ENCODE measurements around the gene MAGI2. TPM values are rescaled to one million over a fixed set of nuclear protein-coding genes. Genes with fewer than 3 reads are reported as not detected.

The MAGI2 gene
- total RNA-seq, 1 donor from 2014 or later = 5.4 TPM

DNA sequence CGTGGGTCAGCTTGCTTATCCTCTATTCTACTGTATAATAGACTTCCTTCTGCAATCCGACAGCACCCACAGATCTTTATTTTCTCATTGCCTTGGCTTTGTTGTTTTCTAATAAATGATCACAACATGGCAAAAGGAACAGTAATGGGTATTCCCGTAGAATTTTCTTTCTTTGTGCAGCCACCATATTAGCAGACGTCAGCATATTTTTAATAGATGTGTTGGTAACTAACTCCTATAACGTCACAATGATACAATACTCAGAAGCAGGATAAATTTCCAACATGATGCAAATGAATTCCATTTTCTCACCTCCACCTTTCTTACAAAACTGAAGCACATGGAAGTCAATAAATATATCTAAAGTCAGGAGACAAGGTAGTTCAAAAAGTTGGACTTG lies 617.6 kb downstream of the MAGI2 start:
- TF ChIP-seq EZH2 (IDR thresholded peaks at IDR 0.05; ENCODE audit: insufficient read depth, low read length) = no peak
- TF ChIP-seq, protein P1, sequence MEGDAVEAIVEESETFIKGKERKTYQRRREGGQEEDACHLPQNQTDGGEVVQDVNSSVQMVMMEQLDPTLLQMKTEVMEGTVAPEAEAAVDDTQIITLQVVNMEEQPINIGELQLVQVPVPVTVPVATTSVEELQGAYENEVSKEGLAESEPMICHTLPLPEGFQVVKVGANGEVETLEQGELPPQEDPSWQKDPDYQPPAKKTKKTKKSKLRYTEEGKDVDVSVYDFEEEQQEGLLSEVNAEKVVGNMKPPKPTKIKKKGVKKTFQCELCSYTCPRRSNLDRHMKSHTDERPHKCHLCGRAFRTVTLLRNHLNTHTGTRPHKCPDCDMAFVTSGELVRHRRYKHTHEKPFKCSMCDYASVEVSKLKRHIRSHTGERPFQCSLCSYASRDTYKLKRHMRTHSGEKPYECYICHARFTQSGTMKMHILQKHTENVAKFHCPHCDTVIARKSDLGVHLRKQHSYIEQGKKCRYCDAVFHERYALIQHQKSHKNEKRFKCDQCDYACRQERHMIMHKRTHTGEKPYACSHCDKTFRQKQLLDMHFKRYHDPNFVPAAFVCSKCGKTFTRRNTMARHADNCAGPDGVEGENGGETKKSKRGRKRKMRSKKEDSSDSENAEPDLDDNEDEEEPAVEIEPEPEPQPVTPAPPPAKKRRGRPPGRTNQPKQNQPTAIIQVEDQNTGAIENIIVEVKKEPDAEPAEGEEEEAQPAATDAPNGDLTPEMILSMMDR (IDR thresholded peaks at IDR 0.05; ENCODE audit: insufficient read depth, low read depth, low read length) = no peak
- no peaks in the 10 kb centered on the region for H4K20me1 ChIP-seq (ENCODE audit: insufficient read depth, low read length)
- H3K36me3 ChIP-seq (ENCODE audit: insufficient read depth, low read length) = no peaks in the 10 kb centered on the region
- no peaks in the 10 kb centered on the region for H3K27me3 ChIP-seq (ENCODE audit: insufficient read depth, low read length)
- H3K9me3 Mint-ChIP-seq (ENCODE audit: unreplicated experiment) = peaks cover 11% of the 10 kb centered on the region
- H3K27me3 Mint-ChIP-seq (ENCODE audit: low read depth, unreplicated experiment) = no peaks in the 10 kb centered on the region
- H3K79me2 ChIP-seq (ENCODE audit: insufficient read depth, low read length) = no peaks in the 10 kb centered on the region
- H2AFZ ChIP-seq (ENCODE audit: low read depth, low read length) = no peak overlapping the region
- no peaks in the 10 kb centered on the region for H3K9me3 ChIP-seq (ENCODE audit: insufficient read depth, low read depth, low read length)
- H3K4me1 ChIP-seq (ENCODE audit: insufficient read depth, low read length) = no peaks in the 10 kb centered on the region
- no peak overlapping the region for H3K4me3 Mint-ChIP-seq (ENCODE audit: unreplicated experiment)
- DNase-seq (ENCODE audit: low read depth) (no peak), FAIRE-seq (no peak)
- H3K4me2 ChIP-seq (ENCODE audit: low read length) = no peak overlapping the region
- H3K27ac ChIP-seq (ENCODE audit: low read depth, low read length) = no peak overlapping the region
- no peak overlapping the region for H3K4me3 ChIP-seq (ENCODE audit: insufficient read depth, low read depth, low read length)
- no peaks in the 10 kb centered on the region for H3K4me1 Mint-ChIP-seq (ENCODE audit: low read depth, unreplicated experiment)
- H3K36me3 Mint-ChIP-seq (ENCODE audit: low read depth, unreplicated experiment) = no peaks in the 10 kb centered on the region
- H3K9ac ChIP-seq (ENCODE audit: low read length) = no peak overlapping the region
- no peak overlapping the region for H3K27ac Mint-ChIP-seq (ENCODE audit: unreplicated experiment)

DNA sequence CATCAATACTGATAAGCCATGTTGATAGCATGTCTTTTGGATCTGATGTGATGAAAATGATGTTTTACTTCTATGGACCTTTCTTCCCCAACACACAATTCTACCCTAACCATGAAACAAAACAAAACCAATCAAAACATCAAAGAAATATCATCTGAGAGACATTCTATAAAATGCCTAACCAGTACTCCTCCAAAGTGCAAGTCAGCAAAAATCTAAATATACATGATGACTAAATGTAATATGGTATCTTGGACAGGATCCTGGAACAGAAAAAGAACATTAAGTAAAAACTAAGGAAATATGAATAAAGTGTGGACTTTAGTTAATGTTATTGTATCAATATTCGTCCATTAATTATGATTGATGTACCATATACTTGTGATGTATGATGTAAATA lies 625.1 kb downstream of the MAGI2 start:
- no peak for TF ChIP-seq EZH2 (IDR thresholded peaks at IDR 0.05; ENCODE audit: insufficient read depth, low read length)
- TF ChIP-seq, protein P1 (IDR thresholded peaks at IDR 0.05; ENCODE audit: insufficient read depth, low read depth, low read length) = no peak
- H3K79me2 ChIP-seq (ENCODE audit: insufficient read depth, low read length) = no peaks in the 10 kb centered on the region
- DNase-seq (ENCODE audit: low read depth) (no peak), FAIRE-seq (no peak)
- no peaks in the 10 kb centered on the region for H3K9me3 ChIP-seq (ENCODE audit: insufficient read depth, low read depth, low read length)
- H3K9ac ChIP-seq (ENCODE audit: low read length) = no peak overlapping the region
- H3K36me3 ChIP-seq (ENCODE audit: insufficient read depth, low read length) = no peaks in the 10 kb centered on the region
- H3K27me3 Mint-ChIP-seq (ENCODE audit: low read depth, unreplicated experiment) = no peaks in the 10 kb centered on the region
- H3K27ac Mint-ChIP-seq (ENCODE audit: unreplicated experiment) = no peak overlapping the region
- H2AFZ ChIP-seq (ENCODE audit: low read depth, low read length) = no peak overlapping the region
- no peaks in the 10 kb centered on the region for H4K20me1 ChIP-seq (ENCODE audit: insufficient read depth, low read length)
- H3K4me1 Mint-ChIP-seq (ENCODE audit: low read depth, unreplicated experiment) = no peaks in the 10 kb centered on the region
- H3K36me3 Mint-ChIP-seq (ENCODE audit: low read depth, unreplicated experiment) = no peaks in the 10 kb centered on the region
- peaks cover 4% of the 10 kb centered on the region for H3K9me3 Mint-ChIP-seq (ENCODE audit: unreplicated experiment)
- no peaks in the 10 kb centered on the region for H3K4me1 ChIP-seq (ENCODE audit: insufficient read depth, low read length)
- H3K27ac ChIP-seq (ENCODE audit: low read depth, low read length) = no peak overlapping the region
- no peaks in the 10 kb centered on the region for H3K27me3 ChIP-seq (ENCODE audit: insufficient read depth, low read length)
- no peak overlapping the region for H3K4me3 ChIP-seq (ENCODE audit: insufficient read depth, low read depth, low read length)
- H3K4me3 Mint-ChIP-seq (ENCODE audit: unreplicated experiment) = no peak overlapping the region
- no peak overlapping the region for H3K4me2 ChIP-seq (ENCODE audit: low read length)

DNA sequence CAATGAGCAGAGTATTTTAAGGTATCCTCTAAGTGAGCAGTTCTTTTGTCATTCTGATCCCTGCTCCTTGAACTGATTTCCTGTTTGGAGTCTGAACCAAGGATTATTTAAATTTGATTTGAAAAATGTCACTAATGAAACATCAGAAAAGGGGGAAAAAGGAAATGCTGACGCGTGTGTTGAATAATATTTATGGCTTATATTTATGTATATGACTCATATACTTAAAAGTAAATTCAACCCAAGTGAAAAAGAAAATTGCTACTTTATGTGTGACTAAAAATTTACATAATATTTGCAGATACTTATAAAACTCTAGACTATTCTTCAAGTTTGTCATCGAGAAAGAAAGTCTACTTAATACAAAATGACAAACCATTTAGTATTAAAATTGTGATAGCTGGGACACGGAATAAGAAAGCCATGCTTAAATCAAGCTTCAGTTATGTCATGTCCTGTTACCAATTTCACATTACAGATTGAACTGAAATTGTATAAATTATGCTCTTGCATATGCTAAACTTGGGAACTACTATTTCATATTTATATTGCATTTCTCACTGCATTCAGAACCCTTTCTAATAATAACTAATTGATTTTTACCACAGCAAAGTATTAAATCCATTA lies 649.9 kb downstream of the MAGI2 start:
- no peaks in the 10 kb centered on the region for H3K4me1 Mint-ChIP-seq (ENCODE audit: low read depth, unreplicated experiment)
- H3K9me3 Mint-ChIP-seq (ENCODE audit: unreplicated experiment) = no peaks in the 10 kb centered on the region
- Histone ChIP-seq H3K27me3 (ENCODE audit: insufficient read depth, low read length) (no peaks in the 10 kb centered on the region), H4K20me1 (ENCODE audit: insufficient read depth, low read length) (no peaks in the 10 kb centered on the region), H3K4me1 (ENCODE audit: insufficient read depth, low read length) (no peaks in the 10 kb centered on the region), H3K36me3 (ENCODE audit: insufficient read depth, low read length) (no peaks in the 10 kb centered on the region), H3K27ac (ENCODE audit: low read depth, low read length) (no peak overlapping the region), H3K9ac (ENCODE audit: low read length) (no peak overlapping the region), H3K4me2 (ENCODE audit: low read length) (no peak overlapping the region), H2AFZ (ENCODE audit: low read depth, low read length) (no peak overlapping the region), H3K79me2 (ENCODE audit: insufficient read depth, low read length) (no peaks in the 10 kb centered on the region), H3K4me3 (ENCODE audit: insufficient read depth, low read depth, low read length) (no peak overlapping the region), H3K9me3 (ENCODE audit: insufficient read depth, low read depth, low read length) (no peaks in the 10 kb centered on the region)
- DNase-seq (ENCODE audit: low read depth) = no peak
- TF ChIP-seq EZH2 (IDR thresholded peaks at IDR 0.05; ENCODE audit: insufficient read depth, low read length) = no peak
- TF ChIP-seq, protein P1 (IDR thresholded peaks at IDR 0.05; ENCODE audit: insufficient read depth, low read depth, low read length) = no peak
- no peak for FAIRE-seq
- no peaks in the 10 kb centered on the region for H3K36me3 Mint-ChIP-seq (ENCODE audit: low read depth, unreplicated experiment)
- H3K27ac Mint-ChIP-seq (ENCODE audit: unreplicated experiment) = no peak overlapping the region
- no peak overlapping the region for H3K4me3 Mint-ChIP-seq (ENCODE audit: unreplicated experiment)
- no peaks in the 10 kb centered on the region for H3K27me3 Mint-ChIP-seq (ENCODE audit: low read depth, unreplicated experiment)

All from astrocyte (in vitro differentiated cells and primary cell).